Liver (tissue), 9 donors: Measurements from ENCODE around the gene DSEL. TPM values are rescaled to one million over a fixed set of nuclear protein-coding genes. Genes with fewer than 3 reads are reported as not detected.

Experiments used
- DNase-seq: peaks from one replicate; pipeline ENCODE4 v3.0.0-alpha.2; 2017; ENCODE audit warnings: low spot score
- H3K27ac ChIP-seq, 2 donors: one replicate each; pipeline ENCODE4 v1.7.0; 2013; ENCODE audit warnings: inconsistent platforms in 2 of 2, low read length in 2 of 2, control low read depth in 1 of 2, low read depth in 1 of 2, mild to moderate bottlenecking in 1 of 2
- H3K27me3 ChIP-seq, 4 donors: one replicate each; pipeline versions ENCODE4 v1.6.1 to v1.7.0; 2013; ENCODE audit warnings: low read length in 3 of 4, inconsistent platforms in 1 of 4, mild to moderate bottlenecking in 1 of 4, moderate library complexity in 1 of 4; ENCODE audit not compliant: control insufficient read depth in 4 of 4, insufficient read depth in 4 of 4
- H3K36me3 ChIP-seq, 4 donors: one replicate each; pipeline versions ENCODE4 v1.6.1 to v1.7.0; 2013; ENCODE audit warnings: low read length in 3 of 4, mild to moderate bottlenecking in 3 of 4, low read depth in 1 of 4, moderate library complexity in 1 of 4; ENCODE audit not compliant: control insufficient read depth in 4 of 4, insufficient read depth in 3 of 4
- H3K4me1 ChIP-seq, 4 donors: one replicate each; pipeline versions ENCODE4 v1.6.1 to v1.7.0; 2013; ENCODE audit warnings: low read length in 3 of 4, mild to moderate bottlenecking in 3 of 4, moderate library complexity in 1 of 4; ENCODE audit not compliant: control insufficient read depth in 4 of 4, insufficient read depth in 4 of 4
- H3K4me3 ChIP-seq, 3 donors: one replicate each; pipeline versions ENCODE4 v1.6.1 to v1.7.0; 2013; ENCODE audit warnings: low read length in 3 of 3, control low read depth in 1 of 3, low read depth in 1 of 3, mild to moderate bottlenecking in 1 of 3
- H3K9ac ChIP-seq, 2 donors: one replicate each; pipeline ENCODE4 v1.7.0; 2013; ENCODE audit warnings: low read length in 2 of 2, mild to moderate bottlenecking in 2 of 2, moderate library complexity in 2 of 2, control low read depth in 1 of 2, low read depth in 1 of 2
- H3K9me3 ChIP-seq, 4 donors: one replicate each; pipeline versions ENCODE4 v1.6.1 to v1.7.0; 2013; ENCODE audit warnings: low read length in 3 of 4; ENCODE audit not compliant: control insufficient read depth in 4 of 4
- EGR1 ChIP-seq, 2 donors: IDR thresholded peaks; 2 replicates each; pipeline ENCODE4 v1.6.1; 2016 to 2018; ENCODE audit warnings: antibody characterized with exemption in 2 of 2, low read depth in 2 of 2
- FOXA1 ChIP-seq: IDR thresholded peaks from 2 replicates; pipeline ENCODE4 v1.6.1; 2016; ENCODE audit warnings: antibody characterized with exemption
- FOXA2 ChIP-seq: IDR thresholded peaks from 2 replicates; pipeline ENCODE4 v1.6.1; 2016; ENCODE audit warnings: antibody characterized with exemption
- GABPA ChIP-seq, 2 donors: IDR thresholded peaks in 1 of 2; conservative IDR thresholded peaks in 1 of 2; 2 replicates each; pipeline ENCODE4 v1.6.1; 2016; ENCODE audit warnings: antibody characterized with exemption in 2 of 2, mild to moderate bottlenecking in 1 of 2, moderate library complexity in 1 of 2
- HNF4A ChIP-seq, 2 donors: conservative IDR thresholded peaks; 2 replicates each; pipeline ENCODE4 v1.6.1; 2016; ENCODE audit warnings: antibody characterized with exemption in 2 of 2, mild to moderate bottlenecking in 2 of 2
- HNF4G ChIP-seq: IDR thresholded peaks from 2 replicates; pipeline ENCODE4 v1.6.1; 2016; ENCODE audit warnings: antibody characterized with exemption
- JUND ChIP-seq, 2 donors: IDR thresholded peaks; 2 replicates each; pipeline ENCODE4 v1.6.1; 2016; ENCODE audit warnings: antibody characterized with exemption in 2 of 2
- MAX ChIP-seq: IDR thresholded peaks from 2 replicates; pipeline ENCODE4 v1.6.1; 2016; ENCODE audit warnings: antibody characterized with exemption
- NR2F2 ChIP-seq: IDR thresholded peaks from 2 replicates; pipeline ENCODE4 v1.6.1; 2016; ENCODE audit warnings: antibody characterized with exemption
- RAD21 ChIP-seq, 2 donors: IDR thresholded peaks; 2 replicates each; pipeline ENCODE4 v1.6.1; 2016; ENCODE audit warnings: antibody characterized with exemption in 2 of 2, mild to moderate bottlenecking in 2 of 2
- RXRA ChIP-seq, 2 donors: IDR thresholded peaks; 2 replicates each; pipeline ENCODE4 v1.6.1; 2017 to 2018; ENCODE audit warnings: antibody characterized with exemption in 2 of 2, mild to moderate bottlenecking in 1 of 2
- SP1 ChIP-seq: IDR thresholded peaks from 2 replicates; pipeline ENCODE4 v1.6.1; 2018; ENCODE audit warnings: antibody characterized with exemption, mild to moderate bottlenecking
- TAF1 ChIP-seq: conservative IDR thresholded peaks from 2 replicates; pipeline ENCODE4 v1.6.1; 2016; ENCODE audit warnings: antibody characterized with exemption, mild to moderate bottlenecking
- YY1 ChIP-seq: IDR thresholded peaks from 2 replicates; pipeline ENCODE4 v1.6.1; 2016; ENCODE audit warnings: antibody characterized with exemption, mild to moderate bottlenecking
- ZBTB33 ChIP-seq: IDR thresholded peaks from 2 replicates; pipeline ENCODE4 v1.6.1; 2016; ENCODE audit warnings: antibody characterized with exemption
- WGBS: extraction: QIAGEN DNeasy Blood & Tissue Kit; methylation state at CpG from one replicate; pipeline ENCODE4 v1.1.7; 2013; 5-methylcytosine and 5-hydroxymethylcytosine counted together
- polyA plus RNA-seq, 2 donors: library from polyadenylated mRNA; stranded (reverse) in 1 of 2; unstranded in 1 of 2; fragments of 200-250 nt in 1 of 2; fragments of >200 nt in 1 of 2; fragmentation: Nextera tagmentation in 1 of 2; extraction: Ambion mirVana in 1 of 2; gene quantifications; one replicate each; pipeline versions ENCODE4 v1.2.1 to v1.2.3, GENCODE V29; 2013 to 2015
- total RNA-seq, 2 donors: library from RNA; depleted of rRNA; stranded (reverse); fragments of >200 nt; gene quantifications; one replicate each; pipeline ENCODE4 v1.2.3, GENCODE V29; 2014
- TF ChIP-seq, protein P1 (sequence below): IDR thresholded peaks from 2 replicates; pipeline ENCODE4 v1.6.1; 2016; ENCODE audit warnings: antibody characterized with exemption, mild to moderate bottlenecking
- TF ChIP-seq, protein P2 (sequence below): fragments of 150-350 bp; IDR thresholded peaks from 2 replicates; pipeline ENCODE4 v1.5.1; 2017; ENCODE audit warnings: improper control_type of control experiment, low read depth, low read length; ENCODE audit not compliant: missing input control
- TF ChIP-seq, protein P3 (sequence below): IDR thresholded peaks from 2 replicates; pipeline ENCODE4 v1.6.1; 2016; ENCODE audit warnings: antibody characterized with exemption
- donor health status: healthy.
- donor health status: healthy.
- donor health status: healthy.
- donor health status: healthy.
- donor health status: healthy.

Gene DSEL
- total and polyA plus RNA-seq, 4 donors = 1.7 to 4.9 (median 3.4) TPM

DNA sequence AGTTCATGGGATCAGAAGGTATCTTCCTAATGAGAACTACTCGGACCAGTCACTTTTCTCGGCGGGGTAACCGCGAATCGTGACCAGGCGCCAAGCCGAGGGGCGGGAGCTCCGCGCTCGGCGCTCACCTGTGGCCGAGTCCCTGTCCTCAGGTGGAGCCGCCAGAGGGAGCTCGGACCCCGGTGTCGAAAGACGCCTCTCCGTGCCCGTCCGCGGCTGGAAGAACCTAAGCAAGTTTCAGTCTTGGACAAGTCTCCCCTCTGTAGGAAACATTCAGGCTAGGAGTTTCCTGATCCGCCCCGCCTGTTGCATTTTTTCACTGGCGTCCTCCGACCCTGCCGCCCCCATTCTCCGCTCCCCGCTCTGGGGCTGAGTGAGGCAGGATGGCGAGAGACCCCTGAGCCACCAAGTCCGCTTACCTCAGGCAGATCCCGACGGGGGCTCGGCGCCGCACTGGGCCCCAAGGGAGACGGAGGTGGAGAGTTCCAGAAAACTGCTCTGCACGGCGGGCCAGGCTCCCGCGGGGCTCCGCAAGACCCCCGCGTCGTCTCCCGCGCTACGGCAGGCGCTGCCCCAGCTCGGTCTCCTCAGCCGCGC is 480 bp downstream of the DSEL start:
- H3K27ac ChIP-seq = peak overlapping the region; percentile 69 to 76
- no peaks in the 10 kb centered on the region for H3K9me3 ChIP-seq
- WGBS = under 1% methylated on average over 53 of the region's 53 CpGs
- peak; percentile 74 for DNase-seq
- TF ChIP-seq RAD21 (IDR thresholded peaks at IDR 0.05) (peak; percentile 89 to 91), MAX (no peak), ZBTB33 (no peak), FOXA1 (no peak), HNF4A (conservative IDR thresholded peaks at IDR 0.05) (no peak), GABPA (IDR thresholded peaks at IDR 0.05 in 1 of 2, conservative IDR thresholded peaks at IDR 0.05 in 1 of 2) (no peak), YY1 (no peak), HNF4G (no peak), JUND (IDR thresholded peaks at IDR 0.05) (no peak), NR2F2 (no peak), EGR1 (IDR thresholded peaks at IDR 0.05; ENCODE audit: low read depth in 2 of 2) (no peak), TAF1 (peak; percentile 66), FOXA2 (no peak), RXRA (IDR thresholded peaks at IDR 0.05) (peak; percentile 6 to 47), SP1 (peak; percentile 19)
- TF ChIP-seq, protein P1, sequence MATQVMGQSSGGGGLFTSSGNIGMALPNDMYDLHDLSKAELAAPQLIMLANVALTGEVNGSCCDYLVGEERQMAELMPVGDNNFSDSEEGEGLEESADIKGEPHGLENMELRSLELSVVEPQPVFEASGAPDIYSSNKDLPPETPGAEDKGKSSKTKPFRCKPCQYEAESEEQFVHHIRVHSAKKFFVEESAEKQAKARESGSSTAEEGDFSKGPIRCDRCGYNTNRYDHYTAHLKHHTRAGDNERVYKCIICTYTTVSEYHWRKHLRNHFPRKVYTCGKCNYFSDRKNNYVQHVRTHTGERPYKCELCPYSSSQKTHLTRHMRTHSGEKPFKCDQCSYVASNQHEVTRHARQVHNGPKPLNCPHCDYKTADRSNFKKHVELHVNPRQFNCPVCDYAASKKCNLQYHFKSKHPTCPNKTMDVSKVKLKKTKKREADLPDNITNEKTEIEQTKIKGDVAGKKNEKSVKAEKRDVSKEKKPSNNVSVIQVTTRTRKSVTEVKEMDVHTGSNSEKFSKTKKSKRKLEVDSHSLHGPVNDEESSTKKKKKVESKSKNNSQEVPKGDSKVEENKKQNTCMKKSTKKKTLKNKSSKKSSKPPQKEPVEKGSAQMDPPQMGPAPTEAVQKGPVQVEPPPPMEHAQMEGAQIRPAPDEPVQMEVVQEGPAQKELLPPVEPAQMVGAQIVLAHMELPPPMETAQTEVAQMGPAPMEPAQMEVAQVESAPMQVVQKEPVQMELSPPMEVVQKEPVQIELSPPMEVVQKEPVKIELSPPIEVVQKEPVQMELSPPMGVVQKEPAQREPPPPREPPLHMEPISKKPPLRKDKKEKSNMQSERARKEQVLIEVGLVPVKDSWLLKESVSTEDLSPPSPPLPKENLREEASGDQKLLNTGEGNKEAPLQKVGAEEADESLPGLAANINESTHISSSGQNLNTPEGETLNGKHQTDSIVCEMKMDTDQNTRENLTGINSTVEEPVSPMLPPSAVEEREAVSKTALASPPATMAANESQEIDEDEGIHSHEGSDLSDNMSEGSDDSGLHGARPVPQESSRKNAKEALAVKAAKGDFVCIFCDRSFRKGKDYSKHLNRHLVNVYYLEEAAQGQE = peak; percentile 17
- TF ChIP-seq, protein P2, sequence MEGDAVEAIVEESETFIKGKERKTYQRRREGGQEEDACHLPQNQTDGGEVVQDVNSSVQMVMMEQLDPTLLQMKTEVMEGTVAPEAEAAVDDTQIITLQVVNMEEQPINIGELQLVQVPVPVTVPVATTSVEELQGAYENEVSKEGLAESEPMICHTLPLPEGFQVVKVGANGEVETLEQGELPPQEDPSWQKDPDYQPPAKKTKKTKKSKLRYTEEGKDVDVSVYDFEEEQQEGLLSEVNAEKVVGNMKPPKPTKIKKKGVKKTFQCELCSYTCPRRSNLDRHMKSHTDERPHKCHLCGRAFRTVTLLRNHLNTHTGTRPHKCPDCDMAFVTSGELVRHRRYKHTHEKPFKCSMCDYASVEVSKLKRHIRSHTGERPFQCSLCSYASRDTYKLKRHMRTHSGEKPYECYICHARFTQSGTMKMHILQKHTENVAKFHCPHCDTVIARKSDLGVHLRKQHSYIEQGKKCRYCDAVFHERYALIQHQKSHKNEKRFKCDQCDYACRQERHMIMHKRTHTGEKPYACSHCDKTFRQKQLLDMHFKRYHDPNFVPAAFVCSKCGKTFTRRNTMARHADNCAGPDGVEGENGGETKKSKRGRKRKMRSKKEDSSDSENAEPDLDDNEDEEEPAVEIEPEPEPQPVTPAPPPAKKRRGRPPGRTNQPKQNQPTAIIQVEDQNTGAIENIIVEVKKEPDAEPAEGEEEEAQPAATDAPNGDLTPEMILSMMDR = peak; percentile 71
- TF ChIP-seq, protein P3, sequence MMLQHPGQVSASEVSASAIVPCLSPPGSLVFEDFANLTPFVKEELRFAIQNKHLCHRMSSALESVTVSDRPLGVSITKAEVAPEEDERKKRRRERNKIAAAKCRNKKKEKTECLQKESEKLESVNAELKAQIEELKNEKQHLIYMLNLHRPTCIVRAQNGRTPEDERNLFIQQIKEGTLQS = no peak
- peaks cover 0 to 11% (median 8%) of the 10 kb centered on the region in 4 donors for H3K4me1 ChIP-seq
- peak overlapping the region; percentile 65 to 83 (median 79) for H3K4me3 ChIP-seq
- H3K9ac ChIP-seq = peak overlapping the region; percentile 2 to 93
- H3K36me3 ChIP-seq = peaks cover 0 to 2% (median 0%) of the 10 kb centered on the region in 4 donors
- no peaks in the 10 kb centered on the region for H3K27me3 ChIP-seq
